ENCODE results near the gene EFHC1.

Gene EFHC1

DNA sequence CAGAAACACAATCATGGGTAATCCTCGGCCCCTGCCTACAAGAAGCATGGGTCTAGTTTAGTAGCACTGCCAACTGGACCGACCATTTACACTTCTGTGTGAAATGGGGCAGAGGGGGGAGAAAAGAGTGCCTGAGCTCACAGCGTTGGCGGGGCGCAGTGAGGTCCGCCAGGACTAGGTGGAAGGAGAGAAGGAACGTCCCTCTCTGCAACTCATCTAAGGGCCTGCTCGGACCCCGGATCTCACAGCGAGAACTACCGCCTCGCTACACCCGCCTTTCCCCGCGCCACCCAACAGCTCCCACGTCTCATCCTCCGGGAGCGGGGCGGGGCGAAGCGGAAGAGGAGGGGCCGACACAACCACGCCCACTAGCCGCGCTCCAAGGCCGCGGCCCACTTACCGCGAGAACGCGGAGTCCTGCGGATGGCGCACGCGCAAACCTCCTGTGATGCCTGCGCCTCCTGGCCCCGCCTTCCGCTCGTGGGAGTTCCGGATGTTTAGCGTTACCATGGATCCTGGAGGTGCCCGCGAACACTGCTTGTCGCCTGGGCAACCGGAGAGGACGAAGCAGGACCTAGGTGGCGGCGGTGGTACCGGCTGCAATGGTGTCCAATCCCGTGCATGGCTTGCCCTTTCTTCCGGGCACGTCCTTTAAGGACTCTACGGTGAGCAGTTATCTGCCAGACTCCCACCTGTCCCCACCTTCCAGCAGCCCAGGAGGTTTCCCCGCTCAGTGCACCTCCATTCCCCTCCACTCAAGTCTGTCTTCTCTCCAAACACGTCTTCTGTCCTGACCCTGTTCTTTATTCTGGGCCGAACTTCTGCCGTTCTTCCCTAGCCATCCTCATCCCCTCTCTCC, at the start of gene EFHC1:
TSS of gene EFHC1 (plus strand) at position 534 of the 859 bp plus-strand sequence. CDS start at position 603, 69 bp downstream.
- peak; percentile 96 for DNase-seq (ENCODE audit: extremely low read depth, low read depth)
- H3K4me3 ChIP-seq (replicated peaks; ENCODE audit: low read depth, low read length), result peak within 1 kb of the TSS; percentile 83
- TF ChIP-seq CTCF (IDR thresholded peaks at IDR 0.05; ENCODE audit: low read depth, low read length, missing control alignments), result no peak

GRCh38 chr6:52371656-52372191, 48.4 kb upstream of the EFHC1 start:
- no peak overlapping the region for H3K4me3 ChIP-seq (replicated peaks; ENCODE audit: low read depth, low read length)
- no peak for TF ChIP-seq CTCF (IDR thresholded peaks at IDR 0.05; ENCODE audit: low read depth, low read length, missing control alignments)
- no peak for DNase-seq (ENCODE audit: extremely low read depth, low read depth)

DNA sequence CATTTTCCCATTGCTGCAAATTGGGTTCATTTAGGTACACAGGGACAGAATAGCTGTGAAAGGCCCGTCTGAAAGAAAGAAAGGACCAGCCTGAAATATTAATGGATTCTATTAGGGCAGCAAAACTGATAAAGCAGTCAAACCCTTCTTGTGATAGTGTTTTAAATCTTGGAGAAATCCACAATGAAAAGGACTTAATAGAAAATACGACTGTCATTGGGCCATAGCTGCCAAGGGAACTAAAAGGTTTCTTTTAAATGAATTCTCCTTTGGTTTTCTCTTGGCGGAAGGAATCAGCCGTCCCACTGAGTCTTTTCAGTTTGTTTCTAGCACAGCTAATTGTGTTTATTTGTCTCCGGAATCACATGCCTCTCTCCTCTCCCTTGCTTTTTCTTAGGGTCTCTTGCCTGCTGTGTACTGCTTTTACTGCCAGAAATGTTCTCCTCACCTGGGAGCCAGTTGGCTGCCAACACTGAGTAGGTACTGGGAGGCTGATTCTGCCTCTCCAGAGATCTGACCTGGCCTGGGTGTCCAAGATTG, 46.9 kb upstream of the EFHC1 start:
- no peak for DNase-seq (ENCODE audit: extremely low read depth, low read depth)
- no peak overlapping the region for H3K4me3 ChIP-seq (replicated peaks; ENCODE audit: low read depth, low read length)
- TF ChIP-seq CTCF (IDR thresholded peaks at IDR 0.05; ENCODE audit: low read depth, low read length, missing control alignments), result no peak

GRCh38 chr6:52374247-52374646, 45.9 kb upstream of the EFHC1 start:
- TF ChIP-seq CTCF (IDR thresholded peaks at IDR 0.05; ENCODE audit: low read depth, low read length, missing control alignments), result no peak
- DNase-seq (ENCODE audit: extremely low read depth, low read depth), result no peak
- H3K4me3 ChIP-seq (replicated peaks; ENCODE audit: low read depth, low read length), result no peak overlapping the region

- no peak for TF ChIP-seq CTCF (IDR thresholded peaks at IDR 0.05; ENCODE audit: low read depth, low read length, missing control alignments)
Observed at GRCh38 chr6:52375780-52376556, 44.2 kb upstream of the EFHC1 start.

DNA sequence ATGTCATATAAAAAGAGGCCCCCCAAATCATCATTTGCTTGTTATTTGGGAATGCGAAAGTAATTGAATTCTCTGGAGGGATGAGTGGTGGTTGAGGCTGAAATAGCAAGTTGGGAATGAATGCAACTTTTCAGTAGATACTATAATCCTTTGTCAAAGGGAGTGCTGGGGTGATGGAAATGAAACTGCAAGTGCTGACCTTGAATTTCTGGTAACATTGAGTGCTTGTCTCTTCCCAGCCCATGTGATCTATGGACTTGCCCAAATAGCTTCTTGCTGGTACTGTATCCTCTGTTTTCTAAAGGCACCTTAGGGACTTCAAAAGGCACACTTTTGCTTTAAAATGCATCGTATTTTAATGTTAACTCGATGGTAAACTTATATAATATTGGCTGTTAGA, 43.4 kb upstream of the EFHC1 start:
- H3K4me3 ChIP-seq (replicated peaks; ENCODE audit: low read depth, low read length), result no peak overlapping the region
- no peak for DNase-seq (ENCODE audit: extremely low read depth, low read depth)
- TF ChIP-seq CTCF (IDR thresholded peaks at IDR 0.05; ENCODE audit: low read depth, low read length, missing control alignments), result no peak

More at GRCh38 chr6:52375780-52376556, 44.2 kb upstream of the EFHC1 start:
- DNase-seq (ENCODE audit: extremely low read depth, low read depth), result no peak
- no peak overlapping the region for H3K4me3 ChIP-seq (replicated peaks; ENCODE audit: low read depth, low read length)

Measured in HFF-Myc (cell line).